Measurements from ENCODE around the gene ZNF394. TPM values are rescaled to one million over a fixed set of nuclear protein-coding genes. Genes with fewer than 3 reads are reported as not detected.

ZNF394 gene
- total and polyA plus RNA-seq, 2 donors (not counting 1 experiment from before 2014, with no cell fraction given), result 50.5 to 80.7 TPM

DNA sequence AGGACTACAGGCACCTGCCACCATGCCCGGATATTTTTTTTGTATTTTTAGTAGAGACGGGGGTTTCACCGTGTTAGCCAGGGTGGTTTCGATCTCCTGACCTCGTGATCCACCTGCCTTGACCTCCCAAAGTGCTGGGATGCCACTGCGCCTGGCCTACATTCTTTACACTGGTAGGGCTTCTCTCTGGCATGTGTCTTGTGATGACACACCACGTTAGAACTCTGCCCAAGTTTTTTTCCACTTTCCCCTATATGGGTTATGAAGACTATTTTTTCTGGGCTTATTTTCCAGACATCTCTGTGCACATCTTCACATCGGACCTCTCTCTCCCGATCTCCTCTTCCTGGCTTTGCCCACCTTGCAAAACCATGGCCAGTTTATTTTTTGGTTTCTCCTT is 41.1 kb upstream of the ZNF394 start:
- Histone ChIP-seq H3K27me3 (replicated peaks in 1 of 4; ENCODE audit: control extremely low read depth in 1 of 4, control insufficient read depth in 3 of 4, insufficient read depth in 4 of 4, low read length in 3 of 4) (no peaks in the 10 kb centered on the region), H3K9ac (ENCODE audit: low read length) (no peak overlapping the region), H3K27ac (ENCODE audit: low read length in 2 of 2) (no peak overlapping the region), H3K4me3 (ENCODE audit: control extremely low read depth in 1 of 5, extremely low read depth in 1 of 5, insufficient read depth in 1 of 5, low read depth in 2 of 5, low read length in 4 of 5) (no peak overlapping the region), H3K36me3 (replicated peaks in 1 of 2; ENCODE audit: control extremely low read depth in 1 of 2, control insufficient read depth in 1 of 2, extremely low read depth in 1 of 2, insufficient read depth in 2 of 2, low read length in 1 of 2) (no peaks in the 10 kb centered on the region), H2AFZ (ENCODE audit: insufficient read depth, low read depth, low read length, poor library complexity, severe bottlenecking) (no peak overlapping the region), H3K4me1 (ENCODE audit: control insufficient read depth in 2 of 2, insufficient read depth in 2 of 2, low read length in 2 of 2) (no peaks in the 10 kb centered on the region), H4K20me1 (ENCODE audit: control insufficient read depth, insufficient read depth, low read length, poor library complexity, severe bottlenecking) (no peaks in the 10 kb centered on the region), H3K4me2 (replicated peaks; ENCODE audit: low read depth, low read length, poor library complexity, severe bottlenecking) (no peak overlapping the region), H3K9me3 (ENCODE audit: control extremely low read depth in 1 of 3, control insufficient read depth in 2 of 3, insufficient read depth in 1 of 3, low read length in 2 of 3) (peaks cover 0 to 47% (median 13%) of the 10 kb centered on the region in 3 donors), H3K79me2 (ENCODE audit: control insufficient read depth, insufficient read depth, low read length) (no peaks in the 10 kb centered on the region)
- ChIA-PET CTCF (no interaction called here), POLR2A (no interaction called here)
- intact Hi-C loops (cut with micrococcal nuclease), result no loop called here
- WGBS (ENCODE audit: insufficient coverage), result 99% methylated on average over 6 of the region's 9 CpGs
- DNase-seq (no peak), ATAC-seq (ENCODE audit: low read depth) (no peak)
- Mint-ChIP-seq H3K4me1 (no peaks in the 10 kb centered on the region), H3K27me3 (no peaks in the 10 kb centered on the region), H3K4me3 (no peak overlapping the region), H3K27ac (no peak overlapping the region), H3K9me3 (ENCODE audit: insufficient read depth) (peaks cover 4% of the 10 kb centered on the region)
- TF ChIP-seq EZH2 (IDR thresholded peaks at IDR 0.05; ENCODE audit: borderline replicate concordance, insufficient read depth, low read depth, low read length, poor library complexity, severe bottlenecking) (no peak), CTCF (IDR thresholded peaks at IDR 0.05) (no peak)

DNA sequence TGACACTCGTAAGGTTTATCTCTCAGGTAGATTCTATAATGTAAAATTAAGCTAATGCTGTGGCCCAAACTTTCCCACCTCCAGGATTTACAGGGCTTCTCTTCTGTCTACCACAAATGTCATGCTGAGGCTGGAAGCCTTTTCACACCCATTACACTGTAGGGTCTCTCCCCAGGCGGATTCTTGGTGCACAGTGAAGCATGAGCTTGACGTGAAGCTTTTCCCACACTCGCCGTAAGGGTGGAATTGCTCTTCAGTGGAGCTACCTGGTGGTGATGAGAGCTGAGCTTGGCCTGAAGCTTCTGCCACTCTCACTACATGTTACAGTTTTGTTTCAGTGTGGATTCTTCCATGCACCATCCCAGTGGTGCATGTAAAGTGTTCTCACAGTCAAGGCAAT is 40.5 kb upstream of the ZNF394 start:
- Histone ChIP-seq H3K27ac (ENCODE audit: low read length in 2 of 2) (no peak overlapping the region), H3K27me3 (replicated peaks in 1 of 4; ENCODE audit: control extremely low read depth in 1 of 4, control insufficient read depth in 3 of 4, insufficient read depth in 4 of 4, low read length in 3 of 4) (no peaks in the 10 kb centered on the region), H3K4me2 (replicated peaks; ENCODE audit: low read depth, low read length, poor library complexity, severe bottlenecking) (no peak overlapping the region), H3K79me2 (ENCODE audit: control insufficient read depth, insufficient read depth, low read length) (no peaks in the 10 kb centered on the region), H3K4me3 (ENCODE audit: control extremely low read depth in 1 of 5, extremely low read depth in 1 of 5, insufficient read depth in 1 of 5, low read depth in 2 of 5, low read length in 4 of 5) (no peak overlapping the region), H3K9ac (ENCODE audit: low read length) (no peak overlapping the region), H2AFZ (ENCODE audit: insufficient read depth, low read depth, low read length, poor library complexity, severe bottlenecking) (no peak overlapping the region), H3K4me1 (ENCODE audit: control insufficient read depth in 2 of 2, insufficient read depth in 2 of 2, low read length in 2 of 2) (no peaks in the 10 kb centered on the region), H3K9me3 (ENCODE audit: control extremely low read depth in 1 of 3, control insufficient read depth in 2 of 3, insufficient read depth in 1 of 3, low read length in 2 of 3) (peaks cover 0 to 53% (median 13%) of the 10 kb centered on the region in 3 donors), H4K20me1 (ENCODE audit: control insufficient read depth, insufficient read depth, low read length, poor library complexity, severe bottlenecking) (no peaks in the 10 kb centered on the region), H3K36me3 (replicated peaks in 1 of 2; ENCODE audit: control extremely low read depth in 1 of 2, control insufficient read depth in 1 of 2, extremely low read depth in 1 of 2, insufficient read depth in 2 of 2, low read length in 1 of 2) (no peaks in the 10 kb centered on the region)
- Mint-ChIP-seq H3K27me3 (no peaks in the 10 kb centered on the region), H3K27ac (no peak overlapping the region), H3K9me3 (ENCODE audit: insufficient read depth) (peaks cover 4% of the 10 kb centered on the region), H3K4me1 (no peaks in the 10 kb centered on the region), H3K4me3 (no peak overlapping the region)
- ATAC-seq (ENCODE audit: low read depth), result no peak
- TF ChIP-seq EZH2 (IDR thresholded peaks at IDR 0.05; ENCODE audit: borderline replicate concordance, insufficient read depth, low read depth, low read length, poor library complexity, severe bottlenecking) (no peak), CTCF (IDR thresholded peaks at IDR 0.05) (no peak)
- 100% methylated on average over 2 of the region's 5 CpGs for WGBS (ENCODE audit: insufficient coverage)
- DNase-seq, result no peak
- intact Hi-C loops (cut with micrococcal nuclease), result no loop called here
- POLR2A ChIA-PET, result interaction anchor here (0.6 kb wide), 1 partner anchor 103 kb away, joined by 3 read pairs; no protein-coding TSS in a partner anchor
- CTCF ChIA-PET, result no interaction called here
